NCI-H2196 (cell line): ENCODE measurements around the gene ZNF165.
A peak's percentile ranks its signal among the peaks of the same experiment; 100 is the strongest.
"Not testable (repeated sequence)": the region's sequence is repeated elsewhere in the genome, so short reads cannot be mapped to it uniquely, and the experiment has no call there.

ENCODE experiments used
- DNase-seq: peaks from one replicate; lab custom pipeline; 2025; ENCODE audit not compliant: unreplicated experiment; lab: John Stamatoyannopoulos, UW

Gene ZNF165

DNA sequence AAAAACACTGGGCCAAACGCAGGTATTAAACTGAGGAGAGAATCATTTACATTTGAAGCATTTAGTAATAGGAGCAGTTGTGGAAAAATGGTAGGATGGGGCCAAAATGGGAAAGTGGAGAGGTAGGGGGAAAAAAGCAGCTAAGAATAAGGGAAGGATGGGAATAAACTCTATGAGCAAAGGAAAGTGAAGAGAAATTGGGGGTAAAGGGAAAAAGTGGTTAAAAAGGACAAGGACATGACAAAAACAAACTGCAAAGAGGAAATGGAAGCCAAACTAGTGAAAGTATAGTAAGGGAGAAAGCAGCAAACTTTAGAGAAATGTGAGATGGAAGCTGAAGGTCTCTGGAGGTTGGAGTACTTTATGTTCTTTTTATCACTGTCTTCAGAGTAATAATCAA lies 37.8 kb downstream of the ZNF165 start:
- DNase-seq = no peak

DNA sequence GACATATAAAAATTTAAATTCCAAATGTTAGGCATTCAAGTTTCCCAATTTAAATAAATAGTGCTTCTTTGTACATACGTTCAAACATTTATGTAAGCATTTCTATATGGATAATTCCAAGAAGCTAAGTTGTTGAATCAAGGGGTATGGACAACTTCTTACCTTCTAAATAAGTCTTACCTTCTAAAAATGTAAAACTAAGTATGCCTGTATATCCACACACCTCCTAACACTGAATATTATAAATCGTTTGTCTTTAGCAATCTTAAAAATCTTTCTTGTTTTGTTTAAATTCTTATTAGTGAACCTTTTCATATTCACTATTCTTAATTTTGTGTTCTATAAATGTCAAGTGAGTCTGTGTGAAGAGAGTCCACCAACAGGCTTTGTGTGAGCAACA lies 41.5 kb downstream of the ZNF165 start:
- no peak for DNase-seq

DNA sequence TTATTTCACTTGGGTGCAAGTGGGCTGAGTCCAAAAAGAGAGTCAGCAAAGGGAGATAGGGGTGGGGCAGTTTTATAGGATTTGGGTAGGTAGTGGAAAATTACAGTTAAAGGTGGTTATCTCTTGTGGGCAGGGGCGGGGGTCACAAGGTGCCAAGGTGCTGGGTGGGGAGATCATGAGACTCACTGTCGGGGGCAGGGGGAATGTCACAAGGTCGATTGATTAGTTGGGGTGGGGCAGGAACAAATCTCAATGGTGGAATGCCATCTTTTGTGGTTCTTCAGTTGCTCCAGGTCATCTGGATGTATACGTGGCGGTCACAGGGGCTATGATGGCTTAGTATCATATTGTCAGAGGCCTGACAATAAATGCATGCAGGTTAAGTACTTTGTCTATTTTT lies 41.9 kb downstream of the ZNF165 start:
- not testable (repeated sequence) for DNase-seq

DNA sequence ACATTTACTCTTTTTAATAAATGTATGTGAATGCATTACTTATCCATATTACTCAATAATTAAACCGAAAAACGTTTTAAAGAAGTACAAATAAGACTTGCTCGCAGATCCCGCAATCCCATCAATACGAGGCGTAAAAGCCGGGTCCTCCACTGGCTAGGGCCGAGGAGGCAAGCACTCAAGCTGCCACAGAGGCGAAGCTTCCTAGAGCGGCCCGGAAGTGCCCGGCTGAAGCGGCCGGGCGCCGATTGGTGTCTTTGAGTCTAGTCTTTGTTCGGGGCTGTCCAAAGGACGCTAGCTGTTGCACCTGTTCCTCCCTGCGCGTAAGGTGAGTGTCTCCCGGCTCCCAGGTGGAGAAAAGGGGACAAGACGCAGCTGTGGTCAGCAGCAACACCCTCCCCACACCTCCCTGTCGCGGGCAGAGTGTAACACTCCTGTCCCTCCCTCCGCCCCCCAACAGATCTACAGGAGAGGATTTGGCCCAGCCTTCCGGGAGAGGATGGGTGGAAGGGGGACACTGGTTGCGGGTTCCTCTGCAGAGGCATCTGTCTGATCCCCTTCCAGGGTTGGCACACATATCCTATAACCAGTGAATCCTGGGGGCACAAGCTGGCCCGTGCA lies 44.1 kb downstream of the ZNF165 start, which contains the start of gene ZSCAN16:
ZSCAN16 (plus strand) TSS at position 260 of the 621 bp plus-strand sequence. CDS start 835 bp downstream, outside the sequence.
- peak; percentile 89 for DNase-seq

DNA sequence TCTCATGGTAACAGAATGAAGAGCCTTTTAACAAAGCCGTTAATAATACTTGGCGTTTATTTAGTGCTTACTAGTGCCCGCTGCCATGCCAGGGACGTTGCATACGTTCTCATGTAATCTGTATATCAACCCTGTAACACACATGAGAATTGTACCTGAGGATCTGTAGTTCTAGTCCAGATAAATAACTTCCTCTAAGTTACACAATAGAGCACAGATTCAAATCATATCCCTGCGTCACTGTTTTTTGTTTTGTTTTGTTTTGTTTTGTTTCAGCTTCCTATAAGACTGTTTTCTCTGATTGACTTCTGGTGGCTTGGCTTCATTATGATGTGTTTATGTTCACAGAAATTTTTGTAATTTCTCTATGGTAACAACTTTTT lies 44.6 kb downstream of the ZNF165 start:
- no peak for DNase-seq

DNA sequence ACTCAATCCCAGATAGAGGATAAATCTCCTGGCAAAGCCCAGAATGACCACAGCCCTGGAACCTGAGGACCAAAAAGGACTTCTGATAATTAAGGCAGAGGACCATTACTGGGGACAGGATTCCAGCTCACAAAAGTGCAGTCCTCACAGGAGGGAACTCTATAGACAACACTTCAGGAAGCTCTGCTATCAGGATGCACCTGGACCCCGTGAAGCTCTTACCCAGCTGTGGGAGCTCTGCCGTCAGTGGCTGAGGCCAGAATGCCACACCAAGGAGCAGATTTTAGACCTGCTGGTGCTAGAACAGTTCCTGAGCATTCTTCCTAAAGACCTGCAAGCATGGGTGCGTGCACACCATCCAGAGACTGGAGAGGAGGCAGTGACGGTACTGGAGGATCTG lies 45.0 kb downstream of the ZNF165 start:
- DNase-seq = no peak

DNA sequence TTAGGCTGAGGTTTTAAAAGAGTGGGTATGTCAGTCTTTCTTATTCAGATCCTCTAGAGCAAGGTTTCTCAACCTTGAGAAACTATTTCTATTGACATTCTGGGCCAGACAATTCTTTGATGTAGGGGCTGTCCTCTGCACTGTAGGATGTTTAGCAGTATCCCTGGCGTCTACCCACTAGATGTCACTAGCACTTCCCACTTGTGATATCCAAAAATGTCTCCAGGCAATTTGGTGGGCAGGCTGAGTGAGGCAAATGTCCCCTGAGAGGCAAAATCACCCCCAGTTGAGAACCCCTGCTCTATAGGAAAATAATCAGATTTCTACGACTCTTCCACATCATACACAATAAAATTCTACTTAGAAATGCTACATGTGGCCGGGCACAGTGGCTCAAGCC lies 53.6 kb downstream of the ZNF165 start:
- DNase-seq = peak; percentile 22

DNA sequence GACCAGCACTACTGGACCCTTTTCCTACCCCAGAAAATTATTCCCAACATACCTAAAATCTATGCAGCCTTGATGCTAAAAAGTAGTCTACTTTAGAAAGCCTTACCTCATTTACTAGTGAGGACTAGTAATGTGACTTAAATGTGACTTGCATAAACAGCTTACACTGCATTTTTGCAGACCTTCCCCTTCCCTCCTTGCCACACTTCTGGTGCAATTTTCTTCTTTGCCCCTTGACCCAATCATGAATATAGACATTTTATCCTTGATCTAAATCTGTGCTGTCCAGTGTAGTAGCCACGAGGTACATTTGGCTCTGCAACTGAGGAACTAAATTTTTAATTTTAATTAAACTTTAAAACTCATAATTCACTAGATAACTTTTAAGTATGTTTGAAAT lies 54.3 kb downstream of the ZNF165 start:
- DNase-seq = no peak

DNA sequence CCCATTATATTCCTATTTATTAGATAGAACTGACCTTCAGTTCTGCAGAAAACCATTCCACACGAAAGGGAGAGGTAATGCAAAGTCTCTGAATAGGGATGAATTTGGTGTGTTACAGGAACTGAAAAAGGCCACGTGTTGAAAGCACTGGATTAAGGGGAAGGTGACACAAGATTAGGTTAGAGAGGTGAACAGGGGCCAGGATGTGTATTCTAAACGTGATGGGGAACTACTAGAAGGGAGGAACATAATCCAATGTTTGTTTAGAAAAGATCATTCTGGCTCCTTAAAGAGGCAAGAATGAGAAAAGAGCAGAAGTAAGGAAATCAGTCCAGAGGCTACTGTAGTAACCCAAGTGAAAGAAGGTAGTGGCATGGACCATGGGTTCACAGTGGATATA lies 55.0 kb downstream of the ZNF165 start:
- no peak for DNase-seq

DNA sequence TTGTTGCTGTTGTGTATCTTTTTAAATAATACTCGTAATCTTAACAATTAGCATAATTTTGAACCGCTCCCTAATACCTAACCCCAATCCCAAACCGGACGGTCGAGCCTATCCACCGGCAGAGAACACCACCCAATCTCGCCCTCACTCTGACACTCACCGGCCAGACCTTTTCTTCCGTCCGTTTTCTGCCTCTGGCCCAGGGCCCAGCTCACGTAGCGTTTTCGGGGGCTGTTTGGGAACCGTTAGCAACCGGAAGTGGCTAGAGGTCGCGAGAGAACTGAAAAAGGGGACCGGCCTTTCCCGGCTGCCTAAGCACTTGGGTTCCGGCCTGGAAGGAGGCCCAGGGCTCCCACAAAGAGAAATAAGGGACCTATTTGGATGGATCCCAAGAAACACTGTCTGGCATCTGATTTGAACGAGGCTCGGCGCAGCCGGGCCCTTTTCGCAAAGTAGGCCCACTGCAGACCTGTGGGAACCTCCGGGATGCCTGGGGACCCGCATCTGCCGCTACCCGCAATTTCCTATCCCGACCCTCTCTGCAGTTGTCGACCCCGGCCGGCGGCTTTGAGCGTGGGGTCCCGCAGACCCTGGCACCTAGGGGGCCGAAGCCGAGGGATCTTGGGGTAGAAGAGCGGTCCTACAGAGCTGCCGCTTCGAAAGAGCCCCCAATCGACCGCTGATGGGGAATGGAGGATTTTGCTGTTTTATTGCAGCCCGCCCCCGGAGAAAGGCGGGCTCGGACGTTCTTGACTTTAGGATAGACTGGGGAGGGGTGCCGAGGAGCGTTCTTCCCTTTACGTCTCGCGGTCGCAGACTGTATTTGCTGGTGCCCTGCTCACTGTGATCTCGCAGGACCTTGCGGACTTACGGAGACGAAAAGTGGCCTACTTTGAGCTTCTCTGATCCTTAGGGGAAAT lies 56.5 kb downstream of the ZNF165 start:
- DNase-seq = peak; percentile 91

DNA sequence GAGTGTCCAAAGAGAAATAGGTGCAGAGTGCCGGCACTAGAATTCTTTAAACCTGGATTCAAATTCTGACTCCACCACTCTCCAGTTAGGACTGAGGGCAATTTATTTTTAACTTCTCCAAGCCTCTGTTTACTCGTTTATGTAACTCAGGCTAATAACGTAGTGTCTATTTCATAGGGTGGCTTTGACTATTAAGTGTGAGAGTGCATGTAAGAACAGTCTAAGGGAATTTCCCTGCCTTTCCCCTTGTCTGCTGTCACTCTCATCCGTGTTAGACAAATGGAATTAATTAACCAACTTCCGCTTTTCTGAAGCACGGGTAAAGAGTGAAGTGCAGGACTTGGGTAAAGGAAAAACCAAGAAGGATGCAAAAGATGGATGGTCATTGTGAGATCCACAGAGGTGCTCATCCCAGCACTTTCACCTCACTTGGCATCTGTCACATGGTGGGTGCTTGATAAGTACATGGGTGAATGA lies 57.2 kb downstream of the ZNF165 start:
- DNase-seq = no peak
